ENCODE measurements around the gene OR52I1.

The OR52I1 gene

GRCh38 chr11:4641501-4641900 is 47.7 kb downstream of the OR52I1 start:
- H3K27me3 ChIP-seq (replicated peaks; ENCODE audit: control insufficient read depth, insufficient read depth, low read length, poor library complexity, severe bottlenecking): no peaks in the 10 kb centered on the region
- no peaks in the 10 kb centered on the region for H3K9me3 ChIP-seq (ENCODE audit: control insufficient read depth, low read length)
- no peaks in the 10 kb centered on the region for H3K36me3 ChIP-seq (ENCODE audit: control insufficient read depth, insufficient read depth, low read length)
- no peak for DNase-seq
- H3K4me1 ChIP-seq (ENCODE audit: control insufficient read depth, insufficient read depth, low read length, poor library complexity, severe bottlenecking): no peaks in the 10 kb centered on the region
- H3K4me3 ChIP-seq (ENCODE audit: insufficient read depth, low read depth, low read length, poor library complexity, severe bottlenecking): no peak overlapping the region
- no peak overlapping the region for H3K27ac ChIP-seq (ENCODE audit: insufficient read depth, low read length, poor library complexity, severe bottlenecking)

GRCh38 chr11:4642043-4642442 is 48.2 kb downstream of the OR52I1 start:
- no peak overlapping the region for H3K4me3 ChIP-seq (ENCODE audit: insufficient read depth, low read depth, low read length, poor library complexity, severe bottlenecking)
- H3K9me3 ChIP-seq (ENCODE audit: control insufficient read depth, low read length): no peaks in the 10 kb centered on the region
- no peak for DNase-seq
- no peaks in the 10 kb centered on the region for H3K4me1 ChIP-seq (ENCODE audit: control insufficient read depth, insufficient read depth, low read length, poor library complexity, severe bottlenecking)
- no peaks in the 10 kb centered on the region for H3K36me3 ChIP-seq (ENCODE audit: control insufficient read depth, insufficient read depth, low read length)
- no peaks in the 10 kb centered on the region for H3K27me3 ChIP-seq (replicated peaks; ENCODE audit: control insufficient read depth, insufficient read depth, low read length, poor library complexity, severe bottlenecking)
- H3K27ac ChIP-seq (ENCODE audit: insufficient read depth, low read length, poor library complexity, severe bottlenecking): no peak overlapping the region

DNA sequence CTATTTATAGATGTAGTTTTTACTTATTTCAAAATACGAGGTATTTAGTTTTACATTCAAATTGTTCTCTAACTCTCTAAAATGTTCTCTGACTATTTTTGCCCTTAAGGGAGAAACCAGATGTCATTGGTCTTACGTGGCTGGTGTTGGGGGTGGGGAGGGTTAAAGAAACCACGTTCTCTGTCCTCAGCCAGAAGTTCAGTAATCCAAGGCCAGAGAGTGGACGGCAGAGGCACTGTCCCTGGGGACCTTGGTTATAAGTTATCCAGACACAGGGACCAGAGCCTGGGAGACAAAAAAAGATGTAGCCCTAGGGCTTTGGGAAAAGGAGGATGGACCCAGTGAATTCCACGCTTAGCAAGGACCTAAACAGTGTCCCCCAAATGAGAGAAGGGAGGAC is 49.2 kb downstream of the OR52I1 start:
- no peaks in the 10 kb centered on the region for H3K4me1 ChIP-seq (ENCODE audit: control insufficient read depth, insufficient read depth, low read length, poor library complexity, severe bottlenecking)
- H3K36me3 ChIP-seq (ENCODE audit: control insufficient read depth, insufficient read depth, low read length): no peaks in the 10 kb centered on the region
- H3K9me3 ChIP-seq (ENCODE audit: control insufficient read depth, low read length): no peaks in the 10 kb centered on the region
- no peaks in the 10 kb centered on the region for H3K27me3 ChIP-seq (replicated peaks; ENCODE audit: control insufficient read depth, insufficient read depth, low read length, poor library complexity, severe bottlenecking)
- no peak for DNase-seq
- no peak overlapping the region for H3K4me3 ChIP-seq (ENCODE audit: insufficient read depth, low read depth, low read length, poor library complexity, severe bottlenecking)
- no peak overlapping the region for H3K27ac ChIP-seq (ENCODE audit: insufficient read depth, low read length, poor library complexity, severe bottlenecking)

DNA sequence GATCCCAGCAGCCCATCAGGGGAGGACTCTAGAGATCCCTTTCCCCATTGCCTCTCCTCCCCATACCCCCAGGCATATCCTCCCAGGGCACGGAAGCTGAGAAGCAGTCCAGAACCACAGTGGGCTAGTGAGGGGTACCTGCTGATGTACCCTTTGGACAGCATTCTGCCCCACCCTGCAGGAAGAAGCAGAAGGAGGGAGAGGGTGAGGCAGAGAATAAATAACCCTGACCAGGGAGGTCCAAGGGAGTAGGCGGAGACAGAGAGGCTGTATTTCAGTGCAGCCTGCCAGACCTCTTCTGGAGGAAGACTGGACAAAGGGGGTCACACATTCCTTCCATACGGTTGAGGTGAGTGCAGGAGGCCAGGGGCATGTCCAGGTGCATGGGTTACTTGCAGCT is 49.8 kb downstream of the OR52I1 start, which contains the start of gene OR51E1:
Gene OR51E1 (plus strand): TSS at position 301 of the 400 bp plus-strand sequence. CDS start 8,545 bp downstream, outside the sequence.
- no peaks in the 10 kb centered on the region for H3K4me1 ChIP-seq (ENCODE audit: control insufficient read depth, insufficient read depth, low read length, poor library complexity, severe bottlenecking)
- H3K9me3 ChIP-seq (ENCODE audit: control insufficient read depth, low read length): no peaks in the 10 kb centered on the region
- H3K36me3 ChIP-seq (ENCODE audit: control insufficient read depth, insufficient read depth, low read length): no peaks in the 10 kb centered on the region
- H3K27me3 ChIP-seq (replicated peaks; ENCODE audit: control insufficient read depth, insufficient read depth, low read length, poor library complexity, severe bottlenecking): no peaks in the 10 kb centered on the region
- no peak within 1 kb of the TSS for H3K27ac ChIP-seq (ENCODE audit: insufficient read depth, low read length, poor library complexity, severe bottlenecking)
- no peak for DNase-seq
- no peak within 1 kb of the TSS for H3K4me3 ChIP-seq (ENCODE audit: insufficient read depth, low read depth, low read length, poor library complexity, severe bottlenecking)

DNA sequence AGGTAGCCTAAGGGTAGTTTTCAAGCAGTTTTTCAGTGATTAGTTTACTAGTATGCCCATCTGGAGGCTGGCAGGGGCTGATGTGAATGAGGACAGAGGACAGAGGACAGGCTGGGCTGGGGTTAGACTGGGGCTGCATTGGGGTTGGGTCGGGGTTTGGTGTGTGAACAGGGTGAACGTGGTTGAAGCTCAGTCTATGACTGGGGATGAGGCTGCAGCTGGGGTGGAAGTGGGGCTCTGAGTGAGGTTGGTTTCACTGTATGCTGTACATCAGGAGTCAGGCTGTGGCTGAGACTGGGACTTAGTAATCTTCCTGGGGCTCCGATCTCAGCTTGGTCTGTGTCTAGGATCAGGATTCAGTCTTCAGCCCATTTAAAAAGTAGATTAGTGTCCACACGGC is 50.4 kb downstream of the OR52I1 start:
- DNase-seq: no peak
- H3K36me3 ChIP-seq (ENCODE audit: control insufficient read depth, insufficient read depth, low read length): no peaks in the 10 kb centered on the region
- no peak overlapping the region for H3K27ac ChIP-seq (ENCODE audit: insufficient read depth, low read length, poor library complexity, severe bottlenecking)
- H3K4me1 ChIP-seq (ENCODE audit: control insufficient read depth, insufficient read depth, low read length, poor library complexity, severe bottlenecking): no peaks in the 10 kb centered on the region
- no peak overlapping the region for H3K4me3 ChIP-seq (ENCODE audit: insufficient read depth, low read depth, low read length, poor library complexity, severe bottlenecking)
- H3K9me3 ChIP-seq (ENCODE audit: control insufficient read depth, low read length): no peaks in the 10 kb centered on the region
- H3K27me3 ChIP-seq (replicated peaks; ENCODE audit: control insufficient read depth, insufficient read depth, low read length, poor library complexity, severe bottlenecking): no peaks in the 10 kb centered on the region

Measured in effector memory CD4-positive, alpha-beta T cell (primary cell).